Stimulated activated CD4-positive, alpha-beta T cell treated with anti-CD3 and anti-CD28 coated beads, Interleukin-1b, Interleukin-23, amount 100 ng/mL, for 24 hours (primary cell): Measurements from ENCODE around the gene NUDT8.
"Not testable (repeated sequence)": the region's sequence is repeated elsewhere in the genome, so short reads cannot be mapped to it uniquely, and the experiment has no call there.

Experiments
- DNase-seq, 4 experiments: peaks; one replicate each; pipeline ENCODE4 v3.0.0-alpha.2; 2020; ENCODE audit warnings: low read depth in 4 of 4, low spot score in 1 of 4

The NUDT8 gene

GRCh38 chr11:67662142-67662834 lies 32.6 kb upstream of the NUDT8 start:
- DNase-seq: no peak

- not testable (repeated sequence) for DNase-seq
Observed at GRCh38 chr11:67660752-67661151, 31.0 kb upstream of the NUDT8 start.

- DNase-seq: not testable (repeated sequence)
Observed at GRCh38 chr11:67659651-67660165, 30.0 kb upstream of the NUDT8 start.

DNA sequence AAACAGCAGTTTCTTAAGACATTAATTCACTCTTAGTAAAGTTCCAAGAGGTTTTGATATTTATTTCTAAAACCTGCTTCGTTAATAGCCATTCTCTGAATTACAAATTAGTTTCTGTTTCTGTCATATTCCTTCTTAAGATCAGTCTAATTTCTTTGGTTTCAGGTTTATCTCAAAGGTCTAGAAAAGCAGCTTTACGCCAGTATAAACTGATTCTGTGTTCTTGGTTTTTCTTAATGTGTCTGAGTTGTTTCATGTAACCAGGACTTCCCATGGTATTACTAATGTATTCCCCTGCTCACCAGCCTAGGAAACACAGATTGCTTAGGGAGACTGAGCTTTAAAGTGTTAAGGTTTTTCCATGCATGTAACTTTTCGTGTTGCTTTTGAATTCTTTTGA lies 27.6 kb upstream of the NUDT8 start:
- DNase-seq: no peak

DNA sequence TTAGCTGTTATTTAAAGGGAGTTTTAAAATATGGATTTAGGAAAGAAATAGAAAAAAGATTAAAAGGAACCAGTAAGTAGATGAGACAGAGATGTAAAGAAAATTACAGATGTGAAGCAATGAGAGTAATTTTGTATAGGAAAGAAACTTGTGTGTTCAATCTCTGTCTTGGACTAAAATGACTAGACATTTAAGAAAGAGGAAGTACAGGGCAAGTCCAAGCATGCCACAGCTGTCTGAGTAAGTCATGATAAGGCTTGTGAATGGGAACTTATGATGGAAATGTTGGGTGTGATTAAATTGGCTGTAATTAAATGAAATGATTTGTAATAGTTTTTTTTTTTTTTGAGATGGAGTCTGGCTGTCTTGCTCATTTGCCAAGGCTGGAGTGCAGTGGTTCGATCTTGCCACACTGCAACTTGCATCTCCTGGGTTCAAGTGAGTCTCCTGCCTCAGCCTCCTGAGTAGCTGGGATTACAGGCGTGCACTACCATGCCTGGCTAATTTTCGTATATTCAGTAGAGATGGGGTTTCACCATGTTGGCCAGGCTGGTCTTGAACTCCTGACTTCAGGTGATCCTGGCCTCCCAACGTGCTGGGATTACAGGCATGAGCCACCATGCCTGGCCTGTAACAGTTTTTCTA lies 26.7 kb upstream of the NUDT8 start:
- DNase-seq: no peak

GRCh38 chr11:67654225-67654624 lies 24.5 kb upstream of the NUDT8 start:
- no peak for DNase-seq

GRCh38 chr11:67652965-67653845 lies 23.5 kb upstream of the NUDT8 start:
- DNase-seq: no peak

DNA sequence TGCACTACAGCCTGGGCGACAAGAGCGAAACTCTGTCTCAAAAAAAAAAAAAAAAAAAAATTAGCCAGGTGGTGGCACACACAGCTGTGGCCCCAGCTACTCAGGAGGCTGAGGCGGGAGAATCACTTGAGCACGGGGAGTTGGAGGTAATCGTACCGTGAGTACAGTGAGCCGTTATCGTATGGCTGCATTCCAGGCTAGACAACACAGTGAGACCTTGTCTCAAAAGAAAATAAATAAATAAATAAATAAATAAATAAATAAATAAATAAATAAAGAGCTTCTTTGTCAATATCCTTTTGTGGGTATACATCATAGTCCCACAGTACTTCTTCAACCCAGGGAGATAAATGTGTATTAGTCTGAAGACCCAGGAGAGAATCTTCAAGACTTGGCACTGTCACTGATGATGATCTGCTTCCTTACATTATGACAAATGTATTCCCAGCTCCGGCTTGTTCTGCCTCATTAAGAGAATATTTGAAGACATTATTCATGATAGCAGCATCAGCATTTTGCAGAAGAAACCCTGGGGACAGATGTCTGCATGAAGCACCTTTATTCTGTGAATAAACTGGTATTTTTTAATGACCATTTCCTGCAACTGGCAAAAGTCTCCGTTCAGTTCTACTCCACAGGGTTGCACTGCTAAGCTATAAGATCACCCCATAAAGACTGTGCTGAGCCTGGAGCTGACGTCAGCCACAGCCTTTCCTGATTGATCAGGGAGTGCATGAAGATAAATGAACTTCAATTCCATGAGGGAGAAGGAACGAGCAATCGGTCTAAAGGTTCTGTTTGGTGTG lies 22.4 kb upstream of the NUDT8 start:
- DNase-seq: no peak

DNA sequence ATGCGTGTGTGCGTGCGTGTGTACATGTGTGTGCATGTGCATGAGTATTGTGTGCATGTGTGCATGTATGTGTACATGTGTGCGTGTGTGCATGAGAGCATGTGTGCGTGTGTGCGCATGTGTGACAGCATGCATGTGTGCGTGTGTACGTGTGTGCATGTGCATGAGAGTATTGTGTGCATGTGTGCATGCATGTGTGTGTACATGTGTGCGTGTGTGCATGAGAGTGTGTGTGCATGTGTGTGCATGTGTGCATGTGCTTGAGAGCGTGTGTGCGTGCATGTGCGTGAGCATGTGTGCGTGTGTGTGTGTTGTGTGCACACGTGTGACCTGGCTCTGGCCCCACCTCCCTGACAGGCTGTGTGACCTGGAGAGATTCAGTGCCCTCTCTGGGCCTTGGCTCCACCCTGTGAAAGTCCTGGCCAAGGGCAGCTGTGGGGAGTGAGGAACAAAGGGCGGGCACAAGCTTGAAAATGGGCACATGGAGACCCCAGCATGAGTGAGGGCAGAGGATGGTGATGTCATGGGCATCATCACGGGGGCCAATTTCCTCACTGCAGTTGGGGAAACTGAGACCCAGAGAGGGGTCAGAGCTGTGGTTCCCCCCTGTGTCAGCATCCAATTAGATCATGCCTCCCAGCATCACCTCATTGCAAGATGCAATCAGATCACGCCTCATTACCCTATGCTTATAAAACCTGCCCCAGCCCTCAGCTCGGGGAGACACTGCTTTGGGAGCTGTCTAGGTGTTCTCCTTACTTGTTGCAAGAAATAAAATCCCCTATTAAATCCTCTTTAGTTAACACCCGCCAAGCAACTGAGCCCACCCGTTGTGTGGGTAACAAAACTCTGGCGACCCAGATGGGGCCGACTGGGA lies 20.1 kb upstream of the NUDT8 start:
- no peak for DNase-seq

- DNase-seq: no peak
Observed at GRCh38 chr11:67648796-67649613, 19.3 kb upstream of the NUDT8 start.

GRCh38 chr11:67648140-67648795 lies 18.5 kb upstream of the NUDT8 start:
- peak in 2 of 4 experiments; percentile 28 to 37 for DNase-seq

DNA sequence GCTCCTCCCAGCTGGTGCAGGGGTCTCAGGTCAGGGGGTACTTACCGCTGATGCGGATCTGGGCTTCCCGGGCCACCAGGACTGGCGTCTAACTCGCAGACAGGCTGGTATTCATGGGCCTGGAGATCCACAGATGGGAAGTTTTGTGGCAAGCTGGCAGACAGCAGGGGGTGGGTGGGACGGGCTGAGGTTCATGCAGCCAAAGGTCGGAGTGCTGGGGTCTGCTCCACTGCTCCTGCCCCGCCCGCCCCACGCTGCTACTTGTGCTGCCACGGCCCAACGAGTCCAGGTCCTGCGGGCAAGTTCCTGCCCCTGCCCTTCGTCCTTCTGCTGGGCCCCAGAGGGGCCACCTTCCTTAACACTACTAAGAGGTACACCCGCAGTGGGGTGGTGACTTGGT lies 17.7 kb upstream of the NUDT8 start:
- no peak for DNase-seq

- no peak for DNase-seq
Observed at GRCh38 chr11:67646535-67647336, 17.0 kb upstream of the NUDT8 start.

GRCh38 chr11:67645521-67646461 lies 16.1 kb upstream of the NUDT8 start:
- no peak for DNase-seq

GRCh38 chr11:67644472-67645418 lies 15.0 kb upstream of the NUDT8 start:
- DNase-seq: no peak
